ENCODE results near the gene STAC.

The STAC gene

DNA sequence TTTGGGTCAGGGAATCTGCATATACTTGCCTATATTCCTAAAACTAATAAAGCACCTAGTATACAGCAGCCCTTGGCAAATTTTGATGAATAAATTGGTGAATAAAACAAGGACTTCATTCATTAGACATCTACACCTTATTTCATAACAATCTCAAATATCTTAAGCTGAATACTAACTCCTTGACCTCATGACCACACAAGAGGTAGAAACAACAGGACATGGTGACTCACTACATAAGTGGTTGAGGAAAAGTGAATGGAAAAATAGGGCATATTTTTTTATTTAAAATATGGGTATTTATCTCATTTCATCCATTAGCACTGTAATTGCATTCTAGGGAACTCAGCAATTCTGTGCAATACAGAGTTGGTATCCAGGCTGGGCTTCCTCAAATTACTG is 7.8 kb upstream of the STAC start:
- no peak overlapping the region for H2AFZ ChIP-seq (ENCODE audit: low read depth, low read length)
- TF ChIP-seq, protein P1, sequence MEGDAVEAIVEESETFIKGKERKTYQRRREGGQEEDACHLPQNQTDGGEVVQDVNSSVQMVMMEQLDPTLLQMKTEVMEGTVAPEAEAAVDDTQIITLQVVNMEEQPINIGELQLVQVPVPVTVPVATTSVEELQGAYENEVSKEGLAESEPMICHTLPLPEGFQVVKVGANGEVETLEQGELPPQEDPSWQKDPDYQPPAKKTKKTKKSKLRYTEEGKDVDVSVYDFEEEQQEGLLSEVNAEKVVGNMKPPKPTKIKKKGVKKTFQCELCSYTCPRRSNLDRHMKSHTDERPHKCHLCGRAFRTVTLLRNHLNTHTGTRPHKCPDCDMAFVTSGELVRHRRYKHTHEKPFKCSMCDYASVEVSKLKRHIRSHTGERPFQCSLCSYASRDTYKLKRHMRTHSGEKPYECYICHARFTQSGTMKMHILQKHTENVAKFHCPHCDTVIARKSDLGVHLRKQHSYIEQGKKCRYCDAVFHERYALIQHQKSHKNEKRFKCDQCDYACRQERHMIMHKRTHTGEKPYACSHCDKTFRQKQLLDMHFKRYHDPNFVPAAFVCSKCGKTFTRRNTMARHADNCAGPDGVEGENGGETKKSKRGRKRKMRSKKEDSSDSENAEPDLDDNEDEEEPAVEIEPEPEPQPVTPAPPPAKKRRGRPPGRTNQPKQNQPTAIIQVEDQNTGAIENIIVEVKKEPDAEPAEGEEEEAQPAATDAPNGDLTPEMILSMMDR (IDR thresholded peaks at IDR 0.05; ENCODE audit: low read depth, low read length) = no peak
- TF ChIP-seq EZH2phosphoT487 (IDR thresholded peaks at IDR 0.05; ENCODE audit: low read depth) = no peak

DNA sequence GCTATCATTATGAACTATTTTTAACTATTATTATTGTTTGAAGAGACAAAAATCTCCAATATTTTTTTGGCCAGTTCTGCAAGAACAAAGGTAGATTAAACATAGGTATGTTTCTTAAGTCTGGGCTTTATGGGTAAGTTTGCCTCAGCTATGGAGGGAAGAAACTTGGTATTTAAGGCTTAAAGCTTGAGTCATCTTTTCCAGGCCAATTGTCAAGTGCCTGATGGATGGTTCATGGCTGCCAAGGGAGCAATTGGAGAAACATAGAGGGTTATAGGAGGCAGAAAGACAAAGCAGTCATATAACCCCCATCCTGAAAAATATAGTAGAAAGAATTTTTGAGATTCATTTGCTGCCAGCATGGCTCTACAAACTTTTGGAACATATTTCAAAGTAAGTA is 7.2 kb upstream of the STAC start:
- no peak overlapping the region for H2AFZ ChIP-seq (ENCODE audit: low read depth, low read length)
- no peak overlapping the region for H3K4me2 ChIP-seq (ENCODE audit: low read length)
- no peak overlapping the region for H3K4me3 ChIP-seq (ENCODE audit: low read length)
- H3K9me3 ChIP-seq (ENCODE audit: insufficient read depth, low read length) = no peaks in the 10 kb centered on the region
- H3K4me1 ChIP-seq (ENCODE audit: low read length) = 0 out of 2 replicates have a peak, but pooled peaks cover 2% of the 10 kb centered on the region
- TF ChIP-seq, protein P1 (IDR thresholded peaks at IDR 0.05; ENCODE audit: low read depth, low read length) = no peak
- TF ChIP-seq EZH2phosphoT487 (IDR thresholded peaks at IDR 0.05; ENCODE audit: low read depth) = no peak
- H3K27ac ChIP-seq (ENCODE audit: low read length) = no peak overlapping the region
- no peaks in the 10 kb centered on the region for H3K79me2 ChIP-seq (ENCODE audit: low read length)
- H3K36me3 ChIP-seq (replicated peaks; ENCODE audit: low read depth, low read length) = no peaks in the 10 kb centered on the region
- H3K27me3 ChIP-seq (ENCODE audit: low read depth, low read length) = no peaks in the 10 kb centered on the region
- no peaks in the 10 kb centered on the region for H4K20me1 ChIP-seq (ENCODE audit: insufficient read depth, low read length)
- no peak overlapping the region for H3K9ac ChIP-seq (ENCODE audit: low read length)

More for the DNA sequence above, 7.8 kb upstream of the STAC start:
- Histone ChIP-seq H3K4me2 (ENCODE audit: low read length) (no peak overlapping the region), H3K27me3 (ENCODE audit: low read depth, low read length) (no peaks in the 10 kb centered on the region), H3K4me1 (ENCODE audit: low read length) (0 out of 2 replicates have a peak, but pooled peaks cover under 1% of the 10 kb centered on the region), H3K36me3 (replicated peaks; ENCODE audit: low read depth, low read length) (no peaks in the 10 kb centered on the region), H3K9me3 (ENCODE audit: insufficient read depth, low read length) (no peaks in the 10 kb centered on the region), H3K27ac (ENCODE audit: low read length) (no peak overlapping the region), H3K79me2 (ENCODE audit: low read length) (no peaks in the 10 kb centered on the region), H3K4me3 (ENCODE audit: low read length) (no peak overlapping the region), H3K9ac (ENCODE audit: low read length) (no peak overlapping the region), H4K20me1 (ENCODE audit: insufficient read depth, low read length) (no peaks in the 10 kb centered on the region)

DNA sequence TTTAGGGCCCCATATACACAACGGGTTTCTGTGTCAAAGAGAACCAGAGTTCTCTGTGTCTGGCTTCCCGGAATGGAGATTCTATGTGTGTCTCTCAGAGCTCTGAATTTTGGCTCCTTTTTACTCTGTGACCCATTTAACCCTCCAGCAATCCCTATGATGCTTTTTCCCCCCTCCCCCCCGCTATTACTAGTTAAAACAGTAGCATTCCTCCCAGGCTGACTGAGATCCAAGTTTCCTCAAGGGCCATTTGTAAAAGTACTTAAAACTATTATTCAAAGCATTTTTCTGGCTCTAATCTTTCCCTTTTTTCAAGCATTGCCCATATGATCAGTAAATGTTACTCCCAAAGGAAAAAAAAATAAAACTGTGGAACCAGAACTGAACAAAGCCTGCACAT is 6.6 kb upstream of the STAC start:
- no peak overlapping the region for H3K9ac ChIP-seq (ENCODE audit: low read length)
- no peak overlapping the region for H3K27ac ChIP-seq (ENCODE audit: low read length)
- H3K27me3 ChIP-seq (ENCODE audit: low read depth, low read length) = no peaks in the 10 kb centered on the region
- H3K36me3 ChIP-seq (replicated peaks; ENCODE audit: low read depth, low read length) = no peaks in the 10 kb centered on the region
- H3K4me3 ChIP-seq (ENCODE audit: low read length) = no peak overlapping the region
- H3K4me1 ChIP-seq (ENCODE audit: low read length) = 0 out of 2 replicates have a peak, but pooled peaks cover 2% of the 10 kb centered on the region
- no peaks in the 10 kb centered on the region for H4K20me1 ChIP-seq (ENCODE audit: insufficient read depth, low read length)
- no peaks in the 10 kb centered on the region for H3K79me2 ChIP-seq (ENCODE audit: low read length)
- H3K9me3 ChIP-seq (ENCODE audit: insufficient read depth, low read length) = no peaks in the 10 kb centered on the region
- TF ChIP-seq, protein P1 (IDR thresholded peaks at IDR 0.05; ENCODE audit: low read depth, low read length) = no peak
- TF ChIP-seq EZH2phosphoT487 (IDR thresholded peaks at IDR 0.05; ENCODE audit: low read depth) = no peak
- no peak overlapping the region for H2AFZ ChIP-seq (ENCODE audit: low read depth, low read length)
- H3K4me2 ChIP-seq (ENCODE audit: low read length) = no peak overlapping the region

- no peaks in the 10 kb centered on the region for H3K79me2 ChIP-seq (ENCODE audit: low read length)
- no peaks in the 10 kb centered on the region for H3K27me3 ChIP-seq (ENCODE audit: low read depth, low read length)
- H3K4me1 ChIP-seq (ENCODE audit: low read length) = 0 out of 2 replicates have a peak, but pooled peaks cover 2% of the 10 kb centered on the region
- H3K9ac ChIP-seq (ENCODE audit: low read length) = no peak overlapping the region
- no peak overlapping the region for H3K4me2 ChIP-seq (ENCODE audit: low read length)
- H3K36me3 ChIP-seq (replicated peaks; ENCODE audit: low read depth, low read length) = no peaks in the 10 kb centered on the region
- H2AFZ ChIP-seq (ENCODE audit: low read depth, low read length) = no peak overlapping the region
- TF ChIP-seq EZH2phosphoT487 (IDR thresholded peaks at IDR 0.05; ENCODE audit: low read depth) = no peak
- TF ChIP-seq, protein P1 (IDR thresholded peaks at IDR 0.05; ENCODE audit: low read depth, low read length) = no peak
- no peaks in the 10 kb centered on the region for H4K20me1 ChIP-seq (ENCODE audit: insufficient read depth, low read length)
- no peaks in the 10 kb centered on the region for H3K9me3 ChIP-seq (ENCODE audit: insufficient read depth, low read length)
- no peak overlapping the region for H3K27ac ChIP-seq (ENCODE audit: low read length)
- no peak overlapping the region for H3K4me3 ChIP-seq (ENCODE audit: low read length)
Measured at GRCh38 chr3:36379872-36380220, 458 bp upstream of the STAC start.
